Measurements from ENCODE around the gene A2M.

DNA sequence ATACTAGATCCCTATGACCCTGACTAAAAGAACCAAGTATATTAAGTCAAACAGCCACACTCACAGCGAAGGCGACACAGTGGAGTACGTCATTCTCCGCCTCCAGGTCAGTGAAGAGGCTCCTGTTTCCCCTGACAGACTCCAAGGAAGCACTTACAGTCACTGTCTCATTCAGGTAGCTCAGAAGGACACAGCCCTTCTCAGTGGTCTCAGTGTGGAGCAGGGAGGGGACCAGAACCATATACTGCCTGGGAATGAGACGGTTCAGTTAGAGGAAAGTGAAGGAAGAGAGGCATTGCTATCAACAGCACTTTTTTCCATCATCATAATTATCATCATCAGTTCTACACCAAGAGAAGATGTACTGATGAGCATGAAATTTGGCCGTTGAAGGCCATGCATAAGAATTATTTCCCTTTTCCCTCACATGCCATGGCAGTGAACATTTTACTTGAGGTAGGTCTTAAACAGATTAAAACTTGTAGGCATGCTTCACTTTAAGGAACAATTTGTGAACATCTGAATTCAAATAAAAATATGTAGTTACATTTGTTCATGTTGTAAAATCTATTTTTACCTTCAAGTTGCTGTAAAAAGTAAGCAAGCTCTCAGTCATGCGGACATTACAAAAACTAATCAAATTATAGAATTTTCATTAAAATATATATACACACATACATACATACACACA is 2.3 kb downstream of the A2M start:
- TF ChIP-seq, protein P1, sequence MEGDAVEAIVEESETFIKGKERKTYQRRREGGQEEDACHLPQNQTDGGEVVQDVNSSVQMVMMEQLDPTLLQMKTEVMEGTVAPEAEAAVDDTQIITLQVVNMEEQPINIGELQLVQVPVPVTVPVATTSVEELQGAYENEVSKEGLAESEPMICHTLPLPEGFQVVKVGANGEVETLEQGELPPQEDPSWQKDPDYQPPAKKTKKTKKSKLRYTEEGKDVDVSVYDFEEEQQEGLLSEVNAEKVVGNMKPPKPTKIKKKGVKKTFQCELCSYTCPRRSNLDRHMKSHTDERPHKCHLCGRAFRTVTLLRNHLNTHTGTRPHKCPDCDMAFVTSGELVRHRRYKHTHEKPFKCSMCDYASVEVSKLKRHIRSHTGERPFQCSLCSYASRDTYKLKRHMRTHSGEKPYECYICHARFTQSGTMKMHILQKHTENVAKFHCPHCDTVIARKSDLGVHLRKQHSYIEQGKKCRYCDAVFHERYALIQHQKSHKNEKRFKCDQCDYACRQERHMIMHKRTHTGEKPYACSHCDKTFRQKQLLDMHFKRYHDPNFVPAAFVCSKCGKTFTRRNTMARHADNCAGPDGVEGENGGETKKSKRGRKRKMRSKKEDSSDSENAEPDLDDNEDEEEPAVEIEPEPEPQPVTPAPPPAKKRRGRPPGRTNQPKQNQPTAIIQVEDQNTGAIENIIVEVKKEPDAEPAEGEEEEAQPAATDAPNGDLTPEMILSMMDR (IDR thresholded peaks at IDR 0.05; ENCODE audit: control extremely low read depth in 1 of 3, insufficient read depth in 1 of 3, low read depth in 1 of 3, low read length in 3 of 3) = no peak
- TF ChIP-seq KDM5A (IDR thresholded peaks at IDR 0.05; ENCODE audit: low read length) (no peak), RFX5 (IDR thresholded peaks at IDR 0.05; ENCODE audit: borderline replicate concordance, low read depth, low read length) (no peak), GABPA (IDR thresholded peaks at IDR 0.05; ENCODE audit: borderline replicate concordance, insufficient read depth, low read length) (no peak), JUND (IDR thresholded peaks at IDR 0.05; ENCODE audit: low read length) (no peak), EZH2 (IDR thresholded peaks at IDR 0.05; ENCODE audit: low read depth, low read length, severe bottlenecking) (no peak), POLR2A (IDR thresholded peaks at IDR 0.05; ENCODE audit: control extremely low read depth in 1 of 2, low read depth in 2 of 2, low read length in 2 of 2) (no peak), POLR2AphosphoS5 (IDR thresholded peaks at IDR 0.05; ENCODE audit: low read depth, low read length) (no peak), JUN (IDR thresholded peaks at IDR 0.05; ENCODE audit: low read depth, low read length) (no peak), TCF12 (IDR thresholded peaks at IDR 0.05; ENCODE audit: low read depth, low read length) (no peak), CREB1 (IDR thresholded peaks at IDR 0.05) (no peak), YY1 (IDR thresholded peaks at IDR 0.05; ENCODE audit: low read depth, low read length) (no peak)
- TF ChIP-seq, protein P2, sequence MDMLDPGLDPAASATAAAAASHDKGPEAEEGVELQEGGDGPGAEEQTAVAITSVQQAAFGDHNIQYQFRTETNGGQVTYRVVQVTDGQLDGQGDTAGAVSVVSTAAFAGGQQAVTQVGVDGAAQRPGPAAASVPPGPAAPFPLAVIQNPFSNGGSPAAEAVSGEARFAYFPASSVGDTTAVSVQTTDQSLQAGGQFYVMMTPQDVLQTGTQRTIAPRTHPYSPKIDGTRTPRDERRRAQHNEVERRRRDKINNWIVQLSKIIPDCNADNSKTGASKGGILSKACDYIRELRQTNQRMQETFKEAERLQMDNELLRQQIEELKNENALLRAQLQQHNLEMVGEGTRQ (IDR thresholded peaks at IDR 0.05; ENCODE audit: low read length) = no peak
- TF ChIP-seq, protein P3, sequence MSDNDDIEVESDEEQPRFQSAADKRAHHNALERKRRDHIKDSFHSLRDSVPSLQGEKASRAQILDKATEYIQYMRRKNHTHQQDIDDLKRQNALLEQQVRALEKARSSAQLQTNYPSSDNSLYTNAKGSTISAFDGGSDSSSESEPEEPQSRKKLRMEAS (IDR thresholded peaks at IDR 0.05) = no peak

Measured in H1 (cell line).